K562 (cell line): ENCODE measurements around the gene MROH2B.

ENCODE experiments used
- BHLHE40 ChIP-seq: IDR thresholded peaks from 2 replicates; pipeline ENCODE4 v1.6.1; 2011; ENCODE audit warnings: low read length, improper control_type of control experiment
- FOS ChIP-seq: IDR thresholded peaks from 3 replicates; pipeline ENCODE4 v1.6.1; 2011; ENCODE audit not compliant: insufficient read length; ENCODE audit errors: extremely low read depth
- FOSL1 ChIP-seq: fragments of 200-800 bp; sonication (Bioruptor generic); conservative IDR thresholded peaks from 2 replicates; pipeline ENCODE4 v1.6.1; 2016; ENCODE audit warnings: missing genetic modification characterization, missing compliant biosample characterization
- TAF1 ChIP-seq: IDR thresholded peaks from 2 replicates; pipeline ENCODE4 v1.6.1; 2011; ENCODE audit warnings: mild to moderate bottlenecking, low read length, moderate library complexity; ENCODE audit not compliant: insufficient read depth, control insufficient read depth, severe bottlenecking; ENCODE audit errors: extremely low read depth
- ZNF589 ChIP-seq: fragments of 200-800 bp; sonication (Bioruptor generic); IDR thresholded peaks from 2 replicates; pipeline ENCODE4 v1.6.1; 2016; ENCODE audit warnings: low read depth, missing genetic modification characterization, missing compliant biosample characterization
- TF ChIP-seq, protein P1 (sequence below): sonication (generic); formaldehyde crosslinking; IDR thresholded peaks from 2 replicates; pipeline ENCODE4 v1.9.0; 2022; ENCODE audit warnings: mild to moderate bottlenecking, missing genetic modification reagents
- TF ChIP-seq, protein P2 (sequence below): sonication (generic); formaldehyde crosslinking; IDR thresholded peaks from 2 replicates; pipeline ENCODE4 v1.8.1; 2022; ENCODE audit warnings: missing genetic modification reagents
- TF ChIP-seq, protein P3 (sequence below): fragments of 250-450 bp; sonication (Bioruptor Pico); IDR thresholded peaks from 2 replicates; pipeline ENCODE4 v1.8.0; 2021; ENCODE audit warnings: mild to moderate bottlenecking, moderate library complexity

DNA sequence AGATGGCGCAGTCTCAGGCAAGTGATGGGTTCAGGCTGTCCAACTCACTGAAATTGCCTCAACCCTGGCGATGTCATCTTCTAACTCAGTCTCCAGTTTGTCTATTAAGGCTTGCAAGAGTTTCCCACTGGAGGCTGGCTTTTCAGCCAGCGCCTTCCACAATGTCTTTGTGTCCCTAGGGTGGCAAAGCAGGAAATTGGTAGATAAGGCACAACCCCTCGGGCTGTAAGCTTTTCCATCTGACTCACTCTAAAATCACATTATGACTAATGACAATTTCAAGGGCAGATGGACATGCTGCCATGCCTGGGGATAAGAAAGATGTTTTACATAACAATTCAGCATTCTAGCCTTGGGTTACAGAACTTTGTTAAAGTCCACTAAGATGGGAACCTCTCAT is 61.9 kb downstream of the MROH2B start:
- TF ChIP-seq FOS (no peak), FOSL1 (tag) (no peak), ZNF589 (CRISPR knock-in tag) (no peak), TAF1 (no peak), BHLHE40 (no peak)
- TF ChIP-seq, protein P1, sequence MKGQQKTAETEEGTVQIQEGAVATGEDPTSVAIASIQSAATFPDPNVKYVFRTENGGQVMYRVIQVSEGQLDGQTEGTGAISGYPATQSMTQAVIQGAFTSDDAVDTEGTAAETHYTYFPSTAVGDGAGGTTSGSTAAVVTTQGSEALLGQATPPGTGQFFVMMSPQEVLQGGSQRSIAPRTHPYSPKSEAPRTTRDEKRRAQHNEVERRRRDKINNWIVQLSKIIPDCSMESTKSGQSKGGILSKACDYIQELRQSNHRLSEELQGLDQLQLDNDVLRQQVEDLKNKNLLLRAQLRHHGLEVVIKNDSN (CRISPR knock-in tag): no peak
- TF ChIP-seq, protein P2, sequence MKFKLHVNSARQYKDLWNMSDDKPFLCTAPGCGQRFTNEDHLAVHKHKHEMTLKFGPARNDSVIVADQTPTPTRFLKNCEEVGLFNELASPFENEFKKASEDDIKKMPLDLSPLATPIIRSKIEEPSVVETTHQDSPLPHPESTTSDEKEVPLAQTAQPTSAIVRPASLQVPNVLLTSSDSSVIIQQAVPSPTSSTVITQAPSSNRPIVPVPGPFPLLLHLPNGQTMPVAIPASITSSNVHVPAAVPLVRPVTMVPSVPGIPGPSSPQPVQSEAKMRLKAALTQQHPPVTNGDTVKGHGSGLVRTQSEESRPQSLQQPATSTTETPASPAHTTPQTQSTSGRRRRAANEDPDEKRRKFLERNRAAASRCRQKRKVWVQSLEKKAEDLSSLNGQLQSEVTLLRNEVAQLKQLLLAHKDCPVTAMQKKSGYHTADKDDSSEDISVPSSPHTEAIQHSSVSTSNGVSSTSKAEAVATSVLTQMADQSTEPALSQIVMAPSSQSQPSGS (CRISPR knock-in tag): no peak
- TF ChIP-seq, protein P3, sequence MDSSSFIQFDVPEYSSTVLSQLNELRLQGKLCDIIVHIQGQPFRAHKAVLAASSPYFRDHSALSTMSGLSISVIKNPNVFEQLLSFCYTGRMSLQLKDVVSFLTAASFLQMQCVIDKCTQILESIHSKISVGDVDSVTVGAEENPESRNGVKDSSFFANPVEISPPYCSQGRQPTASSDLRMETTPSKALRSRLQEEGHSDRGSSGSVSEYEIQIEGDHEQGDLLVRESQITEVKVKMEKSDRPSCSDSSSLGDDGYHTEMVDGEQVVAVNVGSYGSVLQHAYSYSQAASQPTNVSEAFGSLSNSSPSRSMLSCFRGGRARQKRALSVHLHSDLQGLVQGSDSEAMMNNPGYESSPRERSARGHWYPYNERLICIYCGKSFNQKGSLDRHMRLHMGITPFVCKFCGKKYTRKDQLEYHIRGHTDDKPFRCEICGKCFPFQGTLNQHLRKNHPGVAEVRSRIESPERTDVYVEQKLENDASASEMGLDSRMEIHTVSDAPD: no peak
